ENCODE data around the gene PIGN. TPM values are rescaled to one million over a fixed set of nuclear protein-coding genes. Genes with fewer than 3 reads are reported as not detected.
A peak's percentile ranks its signal among the peaks of the same experiment; 100 is the strongest.

The PIGN gene
- total RNA-seq, 3 donors from 2014 or later: 29.5 to 40.4 (median 36.3) TPM

GRCh38 chr18:62211325-62211828, 24.5 kb upstream of the PIGN start:
- ATAC-seq (peak; percentile 80), DNase-seq (peak in 1 of 3 donors; percentile 25)
- no peak for TF ChIP-seq CTCF (IDR thresholded peaks at IDR 0.05)
- Histone ChIP-seq H3K4me3 (no peak overlapping the region), H3K4me1 (ENCODE audit: low read depth) (peaks cover 27% of the 10 kb centered on the region), H3K36me3 (ENCODE audit: low read depth) (no peaks in the 10 kb centered on the region), H3K9me3 (no peaks in the 10 kb centered on the region)
- intact Hi-C loops (cut with DNase I, micrococcal nuclease): no loop called here

- intact Hi-C loops (cut with DNase I, micrococcal nuclease): no loop called here
- no peak for TF ChIP-seq CTCF (IDR thresholded peaks at IDR 0.05)
These were observed 23.3 kb upstream of the PIGN start for GRCh38 chr18:62210138-62210537.

GRCh38 chr18:62209046-62209445, 22.2 kb upstream of the PIGN start:
- H3K9me3 ChIP-seq: no peaks in the 10 kb centered on the region
- no peak overlapping the region for H3K4me3 ChIP-seq
- peaks cover 28% of the 10 kb centered on the region for H3K4me1 ChIP-seq (ENCODE audit: low read depth)
- intact Hi-C loops (cut with DNase I, micrococcal nuclease): no loop called here
- no peaks in the 10 kb centered on the region for H3K36me3 ChIP-seq (ENCODE audit: low read depth)
- no peak for TF ChIP-seq CTCF (IDR thresholded peaks at IDR 0.05)
- DNase-seq (no peak), ATAC-seq (no peak)

More at GRCh38 chr18:62210138-62210537, 23.3 kb upstream of the PIGN start:
- DNase-seq: no peak
- no peak overlapping the region for H3K4me3 ChIP-seq
- H3K9me3 ChIP-seq: no peaks in the 10 kb centered on the region
- H3K4me1 ChIP-seq (ENCODE audit: low read depth): peaks cover 34% of the 10 kb centered on the region
- ATAC-seq: no peak
- no peaks in the 10 kb centered on the region for H3K36me3 ChIP-seq (ENCODE audit: low read depth)

- ATAC-seq: peak; percentile 92
- no peaks in the 10 kb centered on the region for H3K36me3 ChIP-seq (ENCODE audit: low read depth)
- DNase-seq: peak; percentile 43 to 49 (median 44)
- peaks cover 34% of the 10 kb centered on the region for H3K4me1 ChIP-seq (ENCODE audit: low read depth)
- TF ChIP-seq CTCF (IDR thresholded peaks at IDR 0.05): no peak
- no peaks in the 10 kb centered on the region for H3K9me3 ChIP-seq
- intact Hi-C loops (cut with DNase I, micrococcal nuclease): no loop called here
- no peak overlapping the region for H3K4me3 ChIP-seq
These were observed 19.7 kb upstream of the PIGN start for GRCh38 chr18:62206593-62206992.

- intact Hi-C loops (cut with DNase I, micrococcal nuclease): no loop called here
- DNase-seq (no peak), ATAC-seq (no peak)
- Histone ChIP-seq H3K36me3 (ENCODE audit: low read depth) (no peaks in the 10 kb centered on the region), H3K4me1 (ENCODE audit: low read depth) (peaks cover 37% of the 10 kb centered on the region), H3K4me3 (no peak overlapping the region), H3K9me3 (no peaks in the 10 kb centered on the region)
- no peak for TF ChIP-seq CTCF (IDR thresholded peaks at IDR 0.05)
These were observed 19.0 kb upstream of the PIGN start for GRCh38 chr18:62205824-62206223.

- DNase-seq (no peak), ATAC-seq (peak; percentile 35)
- no peak overlapping the region for H3K4me3 ChIP-seq
- H3K9me3 ChIP-seq: no peaks in the 10 kb centered on the region
- H3K36me3 ChIP-seq (ENCODE audit: low read depth): no peaks in the 10 kb centered on the region
- TF ChIP-seq CTCF (IDR thresholded peaks at IDR 0.05): no peak
- peaks cover 36% of the 10 kb centered on the region for H3K4me1 ChIP-seq (ENCODE audit: low read depth)
- intact Hi-C loops (cut with DNase I, micrococcal nuclease): no loop called here
These were observed 15.0 kb upstream of the PIGN start for GRCh38 chr18:62201870-62202269.
